HepG2 (cell line): ENCODE results near the gene EZH1. TPM values are rescaled to one million over a fixed set of nuclear protein-coding genes. Genes with fewer than 3 reads are reported as not detected.

Experiments
- ARID3A ChIP-seq: IDR thresholded peaks from 2 replicates; pipeline ENCODE4 v1.6.1; 2012; ENCODE audit warnings: low read depth, low read length, improper control_type of control experiment
- BATF2 ChIP-seq: sonication (generic); formaldehyde crosslinking; IDR thresholded peaks from 2 replicates; pipeline ENCODE4 v1.8.0; 2022; ENCODE audit warnings: mild to moderate bottlenecking, missing genetic modification reagents, moderate library complexity
- ELF3 ChIP-seq: IDR thresholded peaks from 2 replicates; pipeline ENCODE4 v1.6.1; 2016; ENCODE audit warnings: missing genetic modification reagents, missing compliant biosample characterization
- FOXO4 ChIP-seq: sonication (generic); formaldehyde crosslinking; conservative IDR thresholded peaks from 2 replicates; pipeline ENCODE4 v1.8.1; 2023; ENCODE audit warnings: missing genetic modification reagents
- GLMP ChIP-seq: sonication (generic); formaldehyde crosslinking; IDR thresholded peaks from 2 replicates; pipeline ENCODE4 v1.9.0; 2021; ENCODE audit warnings: missing genetic modification reagents, mild to moderate bottlenecking, borderline replicate concordance
- KMT2A ChIP-seq: sonication (generic); formaldehyde crosslinking; IDR thresholded peaks from 2 replicates; pipeline ENCODE4 v1.4.0; 2020; ENCODE audit warnings: missing genetic modification reagents
- MEIS1 ChIP-seq: sonication (generic); formaldehyde crosslinking; IDR thresholded peaks from 2 replicates; pipeline ENCODE4 v1.9.0; 2021; ENCODE audit warnings: mild to moderate bottlenecking, missing genetic modification reagents, moderate library complexity, borderline replicate concordance
- MIER3 ChIP-seq: IDR thresholded peaks from 2 replicates; pipeline ENCODE4 v1.6.1; 2016; ENCODE audit warnings: missing compliant biosample characterization, borderline replicate concordance
- RBM22 ChIP-seq: fragments of 200-400 bp; formaldehyde crosslinking; optimal IDR thresholded peaks from 2 replicates; pipeline ENCODE3; 2017; ENCODE audit warnings: mild to moderate bottlenecking, low read length, moderate library complexity
- SMC3 ChIP-seq: IDR thresholded peaks from 2 replicates; pipeline ENCODE4 v1.6.1; 2011; ENCODE audit warnings: low read length, improper control_type of control experiment
- SOX5 ChIP-seq: IDR thresholded peaks from 2 replicates; pipeline ENCODE4 v1.6.1; 2016; ENCODE audit warnings: borderline replicate concordance
- TCF12 ChIP-seq, 2 experiments: fragments of 450-650 bp in 1 of 2; sonication (generic) in 1 of 2; formaldehyde crosslinking in 1 of 2; IDR thresholded peaks; 2 replicates each; pipeline versions ENCODE4 v1.6.1 to v1.8.0; 2017 to 2022; ENCODE audit warnings: antibody characterized with exemption in 1 of 2, mild to moderate bottlenecking in 1 of 2, missing genetic modification reagents in 1 of 2, moderate library complexity in 1 of 2
- ZFYVE20 ChIP-seq: sonication (generic); formaldehyde crosslinking; IDR thresholded peaks from 2 replicates; pipeline ENCODE4 v1.8.0; 2023; ENCODE audit warnings: low read depth, mild to moderate bottlenecking, moderate library complexity, missing genetic modification reagents, borderline replicate concordance
- ZGPAT ChIP-seq: IDR thresholded peaks from 2 replicates; pipeline ENCODE4 v1.6.1; 2016; ENCODE audit warnings: mild to moderate bottlenecking
- ZNF136 ChIP-seq: sonication (generic); formaldehyde crosslinking; IDR thresholded peaks from 2 replicates; pipeline ENCODE4 v1.8.1; 2022; ENCODE audit warnings: low read depth, mild to moderate bottlenecking, moderate library complexity, missing genetic modification reagents
- ZNF138 ChIP-seq: sonication (generic); formaldehyde crosslinking; IDR thresholded peaks from 2 replicates; pipeline ENCODE4 v1.5.0; 2020; ENCODE audit warnings: mild to moderate bottlenecking, low read depth, missing genetic modification reagents
- ZNF30 ChIP-seq: sonication (generic); formaldehyde crosslinking; IDR thresholded peaks from 2 replicates; pipeline ENCODE4 v1.5.0; 2020; ENCODE audit warnings: mild to moderate bottlenecking, missing genetic modification reagents
- ZNF317 ChIP-seq: sonication (generic); formaldehyde crosslinking; IDR thresholded peaks from 2 replicates; pipeline ENCODE4 v1.5.0; 2020; ENCODE audit warnings: mild to moderate bottlenecking, missing genetic modification reagents
- ZNF644 ChIP-seq: IDR thresholded peaks from 2 replicates; pipeline ENCODE4 v1.6.1; 2016; ENCODE audit warnings: low read depth
- ZNF704 ChIP-seq: sonication (generic); formaldehyde crosslinking; IDR thresholded peaks from 2 replicates; pipeline ENCODE4 v1.8.1; 2023; ENCODE audit warnings: mild to moderate bottlenecking, inconsistent platforms, moderate library complexity, missing genetic modification reagents, borderline replicate concordance
- ZNF790 ChIP-seq: sonication (generic); formaldehyde crosslinking; IDR thresholded peaks from 2 replicates; pipeline ENCODE4 v1.8.0; 2022; ENCODE audit warnings: missing genetic modification reagents, mild to moderate bottlenecking, borderline replicate concordance
- polyA plus RNA-seq, 8 experiments: library from polyadenylated mRNA; depleted of rRNA in 3 of 8; stranded (reverse) in 7 of 8; unstranded in 1 of 8; fragments of >200 nt; fragmentation: Illumina TruSeq in 4 of 8; extraction: Trizol in 4 of 8; gene quantifications; 2 replicates each; pipeline versions ENCODE4 v1.2.1 to v1.2.3, GENCODE V29; 2011 to 2016; ENCODE audit warnings: low read depth in 4 of 8, missing spikeins in 1 of 8, mixed read lengths in 1 of 8; ENCODE audit not compliant: insufficient read depth in 1 of 8
- total RNA-seq, 5 experiments: library from RNA; depleted of rRNA; stranded (reverse); fragments of >200 nt; fragmentation: Illumina TruSeq; extraction: Trizol; gene quantifications; 2 replicates each; pipeline ENCODE4 v1.2.3, GENCODE V29; 2016; ENCODE audit warnings: low read depth in 1 of 5

Gene EZH1
- total and polyA plus RNA-seq, 2 of the 13 experiments (the other 11 are each of a cell fraction or from before 2014, with no cell fraction given) = 11.6 to 24.0 TPM

- 0 out of 2 replicates have a peak, but pooled peaks have one; percentile 31 for TF ChIP-seq ZGPAT (CRISPR knock-in tag)
- no peak for TF ChIP-seq ZNF790
- no peak for TF ChIP-seq ZFYVE20 (CRISPR knock-in tag)
- TF ChIP-seq GLMP (CRISPR knock-in tag) = no peak
- TF ChIP-seq MEIS1 (CRISPR knock-in tag) = no peak
- TF ChIP-seq RBM22 = no peak
- TF ChIP-seq FOXO4 (CRISPR knock-in tag) = no peak
- 0 out of 2 replicates have a peak, but pooled peaks have one; percentile 30 for TF ChIP-seq ELF3 (CRISPR knock-in tag)
- TF ChIP-seq SMC3 = peak; percentile 97
- TF ChIP-seq ZNF136 (CRISPR knock-in tag) = 0 out of 2 replicates have a peak, but pooled peaks have one; percentile 30
- TF ChIP-seq ZNF704 = no peak
- TF ChIP-seq ZNF317 (CRISPR knock-in tag) = no peak
- no peak for TF ChIP-seq KMT2A
- TF ChIP-seq ZNF644 = no peak
- TF ChIP-seq MIER3 (CRISPR knock-in tag) = peak; percentile 43; the same call in 1 of the 2 replicates
- no peak for TF ChIP-seq ZNF30 (CRISPR knock-in tag)
- TF ChIP-seq SOX5 (CRISPR knock-in tag) = peak; percentile 30; the same call in 1 of the 2 replicates
- no peak for TF ChIP-seq TCF12 (IDR thresholded peaks at IDR 0.05)
- TF ChIP-seq TCF12 (CRISPR knock-in tag; IDR thresholded peaks at IDR 0.05) = no peak
- no peak for TF ChIP-seq BATF2 (CRISPR knock-in tag)
- 0 out of 2 replicates have a peak, but pooled peaks have one; percentile 16 for TF ChIP-seq ARID3A
- no peak for TF ChIP-seq ZNF138 (CRISPR knock-in tag)
These were observed 23.8 kb downstream of the EZH1 start (continued) for GRCh38 chr17:42720996-42721583.
